HG02885 (cell line): ENCODE measurements around the gene METTL17.
"Not testable (repeated sequence)": the region's sequence is repeated elsewhere in the genome, so short reads cannot be mapped to it uniquely, and the experiment has no call there.

Experiments used
- ATAC-seq: cut with Tn5 transposase; IDR thresholded peaks from one replicate; pipeline ENCODE4 v1.9.1; 2021; ENCODE audit warnings: mild to moderate bottlenecking; ENCODE audit not compliant: unreplicated experiment, poor library complexity

The METTL17 gene

GRCh38 chr14:20989787-20990600, at the start of gene METTL17:
Gene METTL17, plus strand, starts transcription at chr14:20989980. Its CDS starts 23 bp downstream, at chr14:20990003.
- peak; percentile 98 for ATAC-seq

- not testable (repeated sequence) for ATAC-seq
Measured at GRCh38 chr14:20945146-20945545, 44.6 kb upstream of the METTL17 start.

GRCh38 chr14:20946707-20947106, 43.1 kb upstream of the METTL17 start:
- ATAC-seq: not testable (repeated sequence)

GRCh38 chr14:20954736-20955537, 34.8 kb upstream of the METTL17 start, which contains the start of gene RNASE2:
Gene RNASE2, plus strand, starts transcription at chr14:20955487. Its CDS starts 285 bp downstream, at chr14:20955772.
- not testable (repeated sequence) for ATAC-seq

GRCh38 chr14:20955538-20955873, 34.3 kb upstream of the METTL17 start:
- ATAC-seq: not testable (repeated sequence)

GRCh38 chr14:20956376-20956976, 33.3 kb upstream of the METTL17 start:
- ATAC-seq: no peak

- ATAC-seq: not testable (repeated sequence)
Measured at GRCh38 chr14:20958946-20959345, 30.8 kb upstream of the METTL17 start.

- no peak for ATAC-seq
Measured at GRCh38 chr14:20969336-20969735, 20.4 kb upstream of the METTL17 start.

- peak; percentile 18 for ATAC-seq
Measured at GRCh38 chr14:20970647-20970982, 19.2 kb upstream of the METTL17 start.

GRCh38 chr14:20970983-20971704, 18.6 kb upstream of the METTL17 start:
- peak; percentile 94 for ATAC-seq

- no peak for ATAC-seq
Measured at GRCh38 chr14:20971705-20972021, 18.1 kb upstream of the METTL17 start.

- ATAC-seq: no peak
Measured at GRCh38 chr14:20973501-20973900, 16.3 kb upstream of the METTL17 start.

- no peak for ATAC-seq
Measured at GRCh38 chr14:20976291-20976690, 13.5 kb upstream of the METTL17 start.

- ATAC-seq: no peak
Measured at GRCh38 chr14:20978687-20979086, 11.1 kb upstream of the METTL17 start.

- no peak for ATAC-seq
Measured at GRCh38 chr14:20980906-20981305, 8.9 kb upstream of the METTL17 start.

- ATAC-seq: no peak
Measured at GRCh38 chr14:20982646-20983369, 7.0 kb upstream of the METTL17 start.

GRCh38 chr14:20985650-20986049, 4.1 kb upstream of the METTL17 start:
- ATAC-seq: not testable (repeated sequence)

- ATAC-seq: no peak
Measured at GRCh38 chr14:20986811-20987210, 3.0 kb upstream of the METTL17 start.

- no peak for ATAC-seq
Measured at GRCh38 chr14:20988717-20989470, 886 bp upstream of the METTL17 start.
